NCI-H2081 (cell line): Measurements from ENCODE around the gene SLCO3A1.
A peak's percentile ranks its signal among the peaks of the same experiment; 100 is the strongest.

Experiments used
- DNase-seq, 2 experiments: peaks; one replicate each; lab custom pipeline; 2025; lab: John Stamatoyannopoulos, UW

Gene SLCO3A1

DNA sequence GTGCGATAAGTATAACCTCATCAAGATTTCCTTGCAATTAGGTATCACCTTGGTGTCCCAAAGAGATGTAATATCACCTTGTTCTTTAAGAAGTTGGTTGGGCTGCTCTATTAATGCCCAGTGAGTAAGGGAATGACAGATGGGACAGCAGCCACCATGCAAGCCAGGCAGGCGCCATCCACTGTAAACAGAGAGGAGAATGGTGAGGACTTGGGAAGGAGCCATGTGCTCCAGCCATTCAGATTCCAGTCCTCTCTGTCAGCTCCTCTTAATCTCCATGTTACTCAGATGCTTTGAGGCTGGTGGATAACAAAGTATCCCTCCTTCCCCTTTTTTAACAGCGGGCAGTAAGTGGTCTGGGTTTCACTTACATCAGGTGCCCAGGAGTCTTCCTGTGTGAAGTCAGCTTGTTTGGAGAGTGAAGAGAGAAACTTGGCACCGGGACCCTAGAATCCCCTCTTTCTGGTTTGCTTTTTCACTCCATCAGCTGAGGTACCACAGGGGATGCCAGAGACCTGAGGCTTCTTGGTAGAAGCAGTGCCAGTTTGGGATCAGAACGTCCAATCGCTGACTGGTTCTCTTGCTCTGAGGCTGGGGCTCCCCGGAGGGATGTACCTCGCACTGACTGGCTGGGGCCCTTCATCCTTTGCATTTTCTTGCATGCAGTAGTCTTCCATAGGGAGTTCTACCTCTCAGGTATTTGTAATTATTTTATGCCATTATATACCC is 29.5 kb downstream of the SLCO3A1 start:
- DNase-seq = no peak

DNA sequence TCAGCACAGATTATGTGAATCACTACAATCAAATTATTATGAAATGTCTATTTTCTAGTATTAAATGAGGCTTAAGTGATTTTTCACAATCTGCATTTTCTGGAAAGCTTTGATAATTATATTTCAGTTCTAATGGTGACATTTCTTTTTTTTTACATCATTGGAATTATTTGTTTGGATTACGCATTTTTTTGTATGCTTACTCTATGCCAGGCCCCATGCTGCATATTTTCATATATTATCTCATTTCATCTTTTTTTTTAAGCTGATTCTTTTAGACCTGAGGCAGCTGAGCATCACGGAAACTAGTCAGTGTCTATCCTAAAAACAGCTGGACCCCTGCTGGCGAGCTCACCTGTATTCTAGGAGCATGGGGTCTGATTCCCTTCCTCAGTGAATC is 31.1 kb downstream of the SLCO3A1 start:
- no peak for DNase-seq

GRCh38 chr15:91885054-91885453 is 31.5 kb downstream of the SLCO3A1 start:
- DNase-seq = no peak

GRCh38 chr15:91885714-91886270 is 32.3 kb downstream of the SLCO3A1 start:
- peak in 1 of 2 experiments; percentile 21 for DNase-seq

- DNase-seq = no peak
These were observed 33.4 kb downstream of the SLCO3A1 start for GRCh38 chr15:91886878-91887277.

- no peak for DNase-seq
These were observed 33.8 kb downstream of the SLCO3A1 start for GRCh38 chr15:91887321-91887720.

DNA sequence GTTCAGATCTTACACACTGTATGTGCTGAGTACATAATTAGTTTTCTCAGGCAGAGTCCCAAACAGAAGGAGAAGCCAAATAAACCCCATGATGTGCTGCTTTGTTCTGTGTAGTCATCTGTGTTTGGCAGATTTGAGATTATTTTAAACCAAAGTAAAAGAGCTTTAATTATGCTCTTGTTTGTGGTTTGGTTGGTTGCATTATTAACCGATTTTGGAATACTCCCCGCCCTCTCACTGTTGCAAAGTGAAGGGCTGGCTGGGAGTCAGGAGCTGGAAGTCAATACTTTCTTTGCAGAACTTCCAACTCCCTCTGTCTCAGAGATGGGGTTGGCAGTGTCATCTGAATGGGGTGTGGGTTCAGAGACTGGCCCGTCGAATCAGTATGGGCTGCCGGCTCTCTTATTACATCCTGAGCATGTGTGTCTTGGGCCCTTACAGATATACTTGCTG is 34.4 kb downstream of the SLCO3A1 start:
- DNase-seq = peak in 1 of 2 experiments; percentile 32

GRCh38 chr15:91889111-91889815 is 35.8 kb downstream of the SLCO3A1 start:
- no peak for DNase-seq

GRCh38 chr15:91890614-91891013 is 37.1 kb downstream of the SLCO3A1 start:
- no peak for DNase-seq

- no peak for DNase-seq
These were observed 37.6 kb downstream of the SLCO3A1 start for GRCh38 chr15:91891101-91891500.

DNA sequence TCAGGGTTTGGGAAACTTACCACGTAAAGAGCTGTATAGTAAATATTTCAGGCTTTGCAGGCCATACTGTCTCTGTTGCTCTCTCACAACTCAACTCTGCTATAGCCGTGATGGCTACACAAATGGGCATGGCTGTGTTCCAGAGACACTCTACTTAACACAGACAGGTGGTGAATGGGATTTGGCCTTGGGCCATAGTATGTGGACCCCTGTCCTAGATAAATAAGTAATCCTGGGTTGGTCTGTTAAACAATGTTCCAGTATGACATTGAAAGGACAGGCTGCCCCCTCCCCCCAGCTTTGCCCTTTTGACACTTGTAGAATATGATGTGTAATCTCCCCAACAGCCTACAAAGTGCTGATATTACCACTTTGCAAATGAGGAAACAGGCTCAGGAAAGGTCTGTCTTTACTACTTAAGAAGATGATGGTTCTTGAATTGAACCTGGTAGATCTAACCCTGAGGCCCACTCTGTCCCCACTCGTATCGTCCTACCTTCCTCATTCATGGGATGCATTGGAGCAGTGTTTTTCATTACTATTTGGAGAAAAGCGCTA is 38.4 kb downstream of the SLCO3A1 start:
- DNase-seq = peak in 1 of 2 experiments; percentile 22

DNA sequence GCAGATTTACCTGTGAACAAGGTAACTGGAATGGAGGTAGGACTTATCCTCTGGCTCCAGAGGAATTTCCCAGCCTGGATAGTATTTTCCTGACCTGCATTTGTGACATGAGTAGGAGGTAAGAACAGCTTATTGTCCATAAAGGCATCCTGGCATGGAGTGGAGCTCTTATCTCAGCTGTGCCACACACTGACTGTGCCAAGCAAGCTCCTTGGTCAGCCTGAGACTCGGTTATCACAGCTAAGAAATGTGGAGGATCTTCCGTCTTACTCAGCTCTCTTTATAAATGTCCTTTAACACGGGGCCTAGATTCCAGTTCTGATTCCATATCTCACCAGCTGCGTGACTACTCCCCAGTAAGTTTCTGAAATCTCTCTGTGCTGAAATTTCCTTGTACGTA is 38.9 kb downstream of the SLCO3A1 start:
- no peak for DNase-seq

- DNase-seq = no peak
These were observed 41.1 kb downstream of the SLCO3A1 start for GRCh38 chr15:91894606-91895005.

DNA sequence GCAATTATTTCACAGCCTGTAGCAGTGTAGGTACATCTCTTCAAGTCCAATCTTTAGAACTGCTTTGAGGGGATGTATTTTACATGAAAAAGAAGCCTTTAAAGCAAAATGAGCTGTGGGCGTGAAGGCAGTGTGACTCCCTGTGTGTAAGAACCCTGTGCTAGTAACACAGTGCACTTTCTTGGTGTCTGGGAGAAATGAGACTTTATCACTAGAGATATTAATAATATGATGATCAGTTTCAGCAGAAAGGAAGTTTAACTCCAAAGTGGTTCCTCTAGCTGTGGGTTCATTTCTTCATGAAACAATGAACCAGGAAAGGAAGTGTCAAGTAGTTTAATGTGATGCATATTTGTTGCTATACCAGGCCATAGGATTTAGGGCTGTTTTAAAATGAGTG is 41.5 kb downstream of the SLCO3A1 start:
- no peak for DNase-seq

- DNase-seq = no peak
These were observed 43.0 kb downstream of the SLCO3A1 start for GRCh38 chr15:91896341-91897055.

- no peak for DNase-seq
These were observed 44.3 kb downstream of the SLCO3A1 start for GRCh38 chr15:91897585-91898372.

DNA sequence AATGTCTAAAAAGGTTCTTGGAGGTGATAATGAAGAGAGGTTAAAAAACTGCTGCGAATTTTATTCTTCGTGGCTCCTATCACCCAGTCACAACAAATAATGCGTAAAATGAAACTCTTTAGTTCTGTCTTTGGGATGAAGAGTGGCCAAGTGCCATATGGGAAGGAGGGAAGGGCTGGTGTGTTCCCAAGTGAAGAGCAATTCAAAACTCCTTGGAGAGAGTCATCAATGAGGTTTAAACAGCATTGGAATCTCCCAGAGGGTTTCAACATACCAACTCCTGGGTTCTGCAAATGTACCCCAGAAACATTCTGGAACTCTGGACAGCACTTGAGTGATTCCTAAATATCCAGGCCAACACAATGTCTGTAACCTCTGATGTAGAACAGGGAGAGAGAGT is 45.3 kb downstream of the SLCO3A1 start:
- DNase-seq = no peak

- no peak for DNase-seq
These were observed 51.4 kb downstream of the SLCO3A1 start for GRCh38 chr15:91904942-91905341.

GRCh38 chr15:91908391-91908790 is 54.9 kb downstream of the SLCO3A1 start:
- DNase-seq = no peak

DNA sequence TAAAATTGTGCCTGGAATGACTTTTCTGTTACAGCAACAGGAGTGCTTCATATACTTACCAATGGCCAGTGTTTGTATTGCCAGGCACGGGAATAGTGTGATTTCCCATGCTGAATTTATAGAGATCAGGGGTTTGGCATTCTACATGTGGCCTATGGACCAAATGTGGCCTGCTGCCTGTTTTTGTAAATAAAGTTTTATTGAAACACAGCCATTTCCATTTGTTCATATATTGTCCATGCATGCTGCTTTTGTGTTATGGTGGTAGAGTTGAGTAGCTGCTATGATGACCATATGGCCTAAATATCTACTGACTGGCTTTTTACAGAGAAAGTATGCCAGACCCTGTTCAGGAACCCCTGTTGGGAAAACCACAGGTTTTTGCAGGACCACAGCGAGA is 55.6 kb downstream of the SLCO3A1 start:
- no peak for DNase-seq

DNA sequence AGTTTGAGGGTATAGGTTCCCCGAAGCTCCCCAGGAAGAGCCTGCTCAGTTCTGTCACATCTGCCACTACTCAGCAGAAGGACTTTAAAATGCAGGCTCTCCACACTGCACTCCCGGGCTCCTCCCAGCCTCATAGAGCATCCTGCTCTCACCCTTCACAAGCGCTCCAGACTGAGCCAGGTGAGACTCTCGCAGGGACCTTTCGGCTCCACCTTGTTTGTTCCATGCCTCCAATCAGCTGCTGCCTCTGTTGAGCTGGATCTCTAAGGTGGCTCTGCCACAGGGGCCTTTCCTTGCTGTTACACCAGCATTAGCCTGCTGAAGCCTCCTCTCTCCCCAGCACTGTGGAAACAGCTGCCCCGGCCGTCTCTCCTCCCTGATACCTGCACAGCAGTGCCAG is 56.1 kb downstream of the SLCO3A1 start:
- no peak for DNase-seq
